Measurements from ENCODE around the gene AVPR2. TPM values are rescaled to one million over a fixed set of nuclear protein-coding genes. Genes with fewer than 3 reads are reported as not detected.

Gene AVPR2
- total RNA-seq, 2 experiments from 2014 or later: not detected

GRCh38 chrX:153910446-153910845, 6.0 kb downstream of the AVPR2 start:
- H3K9me3 Mint-ChIP-seq: no peaks in the 10 kb centered on the region
- ATAC-seq (no peak), DNase-seq (no peak)
- ChIA-PET CTCF (interaction anchor here (0.8 to 1.1 kb wide), 2 partner anchors 11 to 15 kb away, joined by 3 read pairs; partner anchors contain the start of gene ARHGAP4), POLR2A (interaction anchor here (0.7 to 2.0 kb wide), 3 partner anchors 13 to 34 kb away, joined by 3 to 5 read pairs (median 5); partner anchors contain the start of gene RENBP)
- no peak overlapping the region for H3K27ac Mint-ChIP-seq
- no peak for TF ChIP-seq CTCF (IDR thresholded peaks at IDR 0.05)
- no peaks in the 10 kb centered on the region for H3K27me3 Mint-ChIP-seq
- no peak overlapping the region for H3K4me3 Mint-ChIP-seq
- H3K36me3 Mint-ChIP-seq (ENCODE audit: low read depth): peaks cover 3% of the 10 kb centered on the region
- H3K4me1 Mint-ChIP-seq (ENCODE audit: low read depth): peaks cover 13% of the 10 kb centered on the region
- intact Hi-C loops (cut with micrococcal nuclease): no loop called here

- ChIA-PET POLR2A (interaction anchor here (2.0 kb wide), 1 partner anchor 13 kb away, joined by 5 read pairs; no protein-coding TSS in a partner anchor), CTCF (no interaction called here)
- H3K4me1 Mint-ChIP-seq (ENCODE audit: low read depth): peaks cover 4% of the 10 kb centered on the region
- DNase-seq: no peak
- H3K4me3 Mint-ChIP-seq: no peak overlapping the region
- H3K27me3 Mint-ChIP-seq: no peaks in the 10 kb centered on the region
- no peak for ATAC-seq
- peak overlapping the region; percentile 37 for H3K27ac Mint-ChIP-seq
- intact Hi-C loops (cut with micrococcal nuclease): no loop called here
- no peaks in the 10 kb centered on the region for H3K9me3 Mint-ChIP-seq
- TF ChIP-seq CTCF (IDR thresholded peaks at IDR 0.05): no peak
- peaks cover 8% of the 10 kb centered on the region for H3K36me3 Mint-ChIP-seq (ENCODE audit: low read depth)
Measured at GRCh38 chrX:153911798-153912197, 7.3 kb downstream of the AVPR2 start.

GRCh38 chrX:153913211-153913610, 8.7 kb downstream of the AVPR2 start:
- POLR2A ChIA-PET: interaction anchor here (0.8 kb wide), 1 partner anchor 12 kb away, joined by 3 read pairs; no protein-coding TSS in a partner anchor
- peaks cover 4% of the 10 kb centered on the region for H3K4me1 Mint-ChIP-seq (ENCODE audit: low read depth)
- no peaks in the 10 kb centered on the region for H3K9me3 Mint-ChIP-seq
- no peak overlapping the region for H3K27ac Mint-ChIP-seq
- H3K27me3 Mint-ChIP-seq: no peaks in the 10 kb centered on the region
- H3K4me3 Mint-ChIP-seq: no peak overlapping the region
- DNase-seq (no peak), ATAC-seq (no peak)
- no peak for TF ChIP-seq CTCF (IDR thresholded peaks at IDR 0.05)
- CTCF ChIA-PET: no interaction called here
- peaks cover 14% of the 10 kb centered on the region for H3K36me3 Mint-ChIP-seq (ENCODE audit: low read depth)
- intact Hi-C loops (cut with micrococcal nuclease): no loop called here

- ChIA-PET POLR2A (interaction anchor here (0.8 kb wide), 1 partner anchor 12 kb away, joined by 3 read pairs; no protein-coding TSS in a partner anchor), CTCF (no interaction called here)
- Mint-ChIP-seq H3K27ac (no peak overlapping the region), H3K9me3 (no peaks in the 10 kb centered on the region), H3K27me3 (no peaks in the 10 kb centered on the region), H3K36me3 (ENCODE audit: low read depth) (peaks cover 19% of the 10 kb centered on the region), H3K4me1 (ENCODE audit: low read depth) (peaks cover 4% of the 10 kb centered on the region), H3K4me3 (no peak overlapping the region)
- intact Hi-C loops (cut with micrococcal nuclease): no loop called here
- ATAC-seq: no peak
- DNase-seq: no peak
- no peak for TF ChIP-seq CTCF (IDR thresholded peaks at IDR 0.05)
Measured at GRCh38 chrX:153913701-153914100, 9.2 kb downstream of the AVPR2 start.

GRCh38 chrX:153917869-153918268, 13.4 kb downstream of the AVPR2 start:
- H3K4me3 Mint-ChIP-seq: no peak overlapping the region
- intact Hi-C loops (cut with micrococcal nuclease): no loop called here
- ChIA-PET POLR2A (interaction anchor here (0.7 to 1.2 kb wide), 2 partner anchors 11 to 31 kb away, joined by 3 read pairs; no protein-coding TSS in a partner anchor), CTCF (no interaction called here)
- TF ChIP-seq CTCF (IDR thresholded peaks at IDR 0.05): no peak
- no peaks in the 10 kb centered on the region for H3K27me3 Mint-ChIP-seq
- no peak for DNase-seq
- peaks cover 34% of the 10 kb centered on the region for H3K36me3 Mint-ChIP-seq (ENCODE audit: low read depth)
- H3K4me1 Mint-ChIP-seq (ENCODE audit: low read depth): peaks cover 9% of the 10 kb centered on the region
- no peak for ATAC-seq
- H3K9me3 Mint-ChIP-seq: no peaks in the 10 kb centered on the region
- no peak overlapping the region for H3K27ac Mint-ChIP-seq
